ENCODE results near the gene SPATA32. TPM values are rescaled to one million over a fixed set of nuclear protein-coding genes. Genes with fewer than 3 reads are reported as not detected.

The SPATA32 gene
- total RNA-seq, 4 donors from 2014 or later, result not detected

DNA sequence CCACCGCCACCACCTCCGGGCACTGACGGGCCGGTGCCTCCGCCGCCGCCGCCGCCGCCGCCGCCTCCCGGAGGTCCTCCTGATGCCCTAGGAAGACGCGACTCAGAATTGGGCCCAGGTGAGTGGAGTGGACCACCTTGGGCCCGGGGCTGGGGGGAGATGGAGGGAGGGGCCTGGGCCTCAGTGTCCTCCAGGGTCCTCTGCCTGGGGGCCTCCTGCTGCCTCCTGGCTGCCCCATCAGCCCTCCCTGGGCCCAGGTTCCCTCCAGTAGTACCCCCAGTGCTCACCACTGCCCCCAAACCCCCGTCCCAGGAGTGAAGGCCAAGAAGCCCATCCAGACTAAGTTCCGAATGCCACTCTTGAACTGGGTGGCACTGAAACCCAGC, 19.9 kb downstream of the SPATA32 start:
- 66% methylated on average over 11 of the region's 18 CpGs for WGBS
- intact Hi-C loops (cut with DNase I), result no loop called here
- peaks cover 0 to 75% (median 35%) of the 10 kb centered on the region in 4 donors for H3K36me3 ChIP-seq

DNA sequence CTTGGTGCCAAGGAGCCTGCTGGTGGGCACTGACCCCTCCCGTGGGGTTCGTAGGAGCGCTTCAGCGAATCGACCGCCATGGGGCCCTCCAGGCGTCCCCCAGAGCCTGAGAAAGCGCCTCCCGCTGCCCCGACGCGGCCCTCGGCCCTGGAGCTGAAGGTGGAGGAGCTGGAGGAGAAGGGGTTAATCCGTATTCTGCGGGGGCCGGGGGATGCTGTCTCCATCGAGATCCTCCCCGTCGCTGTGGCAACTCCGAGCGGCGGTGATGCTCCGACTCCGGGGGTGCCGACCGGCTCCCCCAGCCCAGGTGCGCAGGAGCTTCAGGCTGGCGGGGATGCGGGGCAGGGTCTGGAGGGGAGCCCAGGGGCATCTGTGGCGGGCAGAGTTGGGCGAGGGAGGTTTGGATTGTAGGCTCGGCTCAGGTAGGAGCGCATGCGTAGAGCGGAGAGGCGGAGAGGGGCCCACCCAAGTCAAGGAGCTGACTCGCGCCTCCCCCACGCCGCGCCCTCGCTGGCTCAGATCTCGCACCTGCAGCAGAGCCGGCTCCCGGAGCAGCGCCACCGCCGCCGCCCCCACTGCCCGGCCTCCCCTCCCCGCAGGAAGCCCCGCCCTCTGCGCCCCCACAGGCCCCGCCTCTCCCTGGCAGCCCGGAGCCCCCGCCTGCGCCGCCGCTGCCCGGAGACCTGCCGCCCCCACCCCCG, 20.4 kb downstream of the SPATA32 start:
- Histone ChIP-seq H3K27ac (replicated peaks in 1 of 4) (no peak overlapping the region), H3K36me3 (peaks cover 0 to 79% (median 35%) of the 10 kb centered on the region in 4 donors), H3K27me3 (peaks cover 0 to 52% (median 16%) of the 10 kb centered on the region in 4 donors), H3K9me3 (no peaks in the 10 kb centered on the region), H3K4me3 (peak overlapping the region; percentile 32 to 55 (median 36)), H3K4me1 (peaks cover 9 to 20% (median 17%) of the 10 kb centered on the region in 4 donors)
- TF ChIP-seq POLR2A (IDR thresholded peaks at IDR 0.05; ENCODE audit: low read depth), result no peak
- TF ChIP-seq EP300 (IDR thresholded peaks at IDR 0.05), result no peak
- TF ChIP-seq, protein P1, sequence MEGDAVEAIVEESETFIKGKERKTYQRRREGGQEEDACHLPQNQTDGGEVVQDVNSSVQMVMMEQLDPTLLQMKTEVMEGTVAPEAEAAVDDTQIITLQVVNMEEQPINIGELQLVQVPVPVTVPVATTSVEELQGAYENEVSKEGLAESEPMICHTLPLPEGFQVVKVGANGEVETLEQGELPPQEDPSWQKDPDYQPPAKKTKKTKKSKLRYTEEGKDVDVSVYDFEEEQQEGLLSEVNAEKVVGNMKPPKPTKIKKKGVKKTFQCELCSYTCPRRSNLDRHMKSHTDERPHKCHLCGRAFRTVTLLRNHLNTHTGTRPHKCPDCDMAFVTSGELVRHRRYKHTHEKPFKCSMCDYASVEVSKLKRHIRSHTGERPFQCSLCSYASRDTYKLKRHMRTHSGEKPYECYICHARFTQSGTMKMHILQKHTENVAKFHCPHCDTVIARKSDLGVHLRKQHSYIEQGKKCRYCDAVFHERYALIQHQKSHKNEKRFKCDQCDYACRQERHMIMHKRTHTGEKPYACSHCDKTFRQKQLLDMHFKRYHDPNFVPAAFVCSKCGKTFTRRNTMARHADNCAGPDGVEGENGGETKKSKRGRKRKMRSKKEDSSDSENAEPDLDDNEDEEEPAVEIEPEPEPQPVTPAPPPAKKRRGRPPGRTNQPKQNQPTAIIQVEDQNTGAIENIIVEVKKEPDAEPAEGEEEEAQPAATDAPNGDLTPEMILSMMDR (IDR thresholded peaks at IDR 0.05), result no peak
- TF ChIP-seq POLR2AphosphoS5 (IDR thresholded peaks at IDR 0.05), result no peak
- intact Hi-C loops (cut with DNase I), result no loop called here
- 46% methylated on average over 41 of the region's 62 CpGs for WGBS
- no peak for DNase-seq (ENCODE audit: extremely low spot score)

More for the DNA sequence above, 19.9 kb downstream of the SPATA32 start:
- TF ChIP-seq EP300 (IDR thresholded peaks at IDR 0.05) (no peak), POLR2A (IDR thresholded peaks at IDR 0.05; ENCODE audit: low read depth) (no peak), POLR2AphosphoS5 (IDR thresholded peaks at IDR 0.05) (no peak)
- TF ChIP-seq, protein P1 (IDR thresholded peaks at IDR 0.05), result no peak
- peak overlapping the region; percentile 32 to 55 (median 36) for H3K4me3 ChIP-seq
- peaks cover 0 to 48% (median 16%) of the 10 kb centered on the region in 4 donors for H3K27me3 ChIP-seq
- no peak for DNase-seq (ENCODE audit: extremely low spot score)
- H3K4me1 ChIP-seq, result peaks cover 14 to 25% (median 22%) of the 10 kb centered on the region in 4 donors
- H3K9me3 ChIP-seq, result no peaks in the 10 kb centered on the region
- no peak overlapping the region for H3K27ac ChIP-seq (replicated peaks in 1 of 4)

DNA sequence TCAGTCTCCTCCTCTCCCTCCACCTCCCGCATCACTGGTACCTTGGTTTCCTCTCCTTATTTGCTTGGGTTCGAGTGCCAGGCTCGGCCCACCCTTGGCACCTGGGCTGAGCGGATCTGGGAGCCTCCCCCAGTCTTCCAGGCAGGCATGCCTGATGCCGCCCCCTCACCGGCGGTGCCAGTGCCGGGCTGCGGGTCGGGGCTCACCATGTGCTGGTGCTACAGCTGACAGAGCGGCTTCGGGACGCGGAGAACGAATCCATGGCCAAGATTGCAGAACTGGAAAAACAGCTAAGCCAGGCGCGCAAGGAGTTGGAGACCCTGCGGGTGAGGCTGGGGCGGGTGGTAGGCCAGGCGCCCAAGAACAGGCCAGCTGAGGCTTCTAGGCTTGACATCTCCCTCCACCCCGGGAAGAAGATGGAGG, 21.0 kb downstream of the SPATA32 start:
- no peaks in the 10 kb centered on the region for H3K9me3 ChIP-seq
- peaks cover 7 to 17% (median 14%) of the 10 kb centered on the region in 4 donors for H3K4me1 ChIP-seq
- H3K27me3 ChIP-seq, result peaks cover 0 to 57% (median 16%) of the 10 kb centered on the region in 4 donors
- WGBS, result 62% methylated on average over 21 of the region's 21 CpGs
- peaks cover 0 to 73% (median 36%) of the 10 kb centered on the region in 4 donors for H3K36me3 ChIP-seq
- H3K27ac ChIP-seq (replicated peaks in 1 of 4), result no peak overlapping the region
- H3K4me3 ChIP-seq, result peak overlapping the region in 3 of 4 donors; percentile 32 to 55 (median 41)
- no peak for DNase-seq (ENCODE audit: extremely low spot score)
- TF ChIP-seq EP300 (IDR thresholded peaks at IDR 0.05) (no peak), POLR2AphosphoS5 (IDR thresholded peaks at IDR 0.05) (no peak), POLR2A (IDR thresholded peaks at IDR 0.05; ENCODE audit: low read depth) (no peak)
- TF ChIP-seq, protein P1 (IDR thresholded peaks at IDR 0.05), result no peak
- intact Hi-C loops (cut with DNase I), result no loop called here

DNA sequence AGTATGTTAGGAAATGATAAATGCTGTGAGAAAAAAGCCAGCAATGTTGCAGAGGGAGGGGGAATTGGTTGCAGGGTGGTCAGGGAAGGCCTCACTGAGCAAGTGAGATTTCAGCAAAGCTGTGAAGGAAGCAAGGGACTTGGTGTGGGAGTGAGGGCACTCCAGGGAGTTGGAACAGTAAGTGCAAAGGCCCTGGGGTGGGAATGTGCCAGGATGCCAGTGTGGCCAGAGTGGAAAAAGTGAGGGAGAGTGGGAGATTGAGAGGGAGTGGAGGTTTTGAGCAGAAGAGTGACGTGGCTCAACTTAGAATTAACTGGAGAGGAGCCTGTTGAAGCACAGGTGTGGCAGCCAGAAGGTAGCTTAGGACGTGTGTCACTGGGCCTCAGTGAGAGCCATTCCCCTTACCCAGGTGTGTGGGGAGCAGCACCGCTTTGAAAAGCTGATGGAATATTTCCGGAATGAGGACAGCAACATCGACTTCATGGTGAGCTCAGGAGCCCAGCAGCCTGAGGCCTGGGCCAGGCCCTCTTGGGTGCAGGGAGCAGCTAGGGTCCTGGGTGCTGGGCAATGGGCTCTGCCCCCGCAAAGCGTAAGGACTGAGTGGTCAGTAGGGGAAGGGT, 23.6 kb downstream of the SPATA32 start:
- Histone ChIP-seq H3K4me1 (peaks cover 7 to 17% (median 15%) of the 10 kb centered on the region in 4 donors), H3K9me3 (no peaks in the 10 kb centered on the region), H3K36me3 (peaks cover 2 to 51% (median 20%) of the 10 kb centered on the region in 4 donors), H3K27ac (replicated peaks in 1 of 4) (no peak overlapping the region), H3K27me3 (peaks cover 0 to 68% (median 16%) of the 10 kb centered on the region in 4 donors), H3K4me3 (no peak overlapping the region)
- DNase-seq (ENCODE audit: extremely low spot score), result no peak
- TF ChIP-seq POLR2A (IDR thresholded peaks at IDR 0.05; ENCODE audit: low read depth) (no peak), POLR2AphosphoS5 (IDR thresholded peaks at IDR 0.05) (no peak), EP300 (IDR thresholded peaks at IDR 0.05) (no peak)
- TF ChIP-seq, protein P1 (IDR thresholded peaks at IDR 0.05), result no peak
- intact Hi-C loops (cut with DNase I), result no loop called here
- 93% methylated on average over 7 of the region's 7 CpGs for WGBS
